Heart right ventricle (tissue), 16 donors: Measurements from ENCODE around the gene CACNA2D1. TPM values are rescaled to one million over a fixed set of nuclear protein-coding genes. Genes with fewer than 3 reads are reported as not detected.

ENCODE experiments used
- ATAC-seq, 8 donors: fragments of 200-7000 bp; cut with Tn5 transposase; one replicate each; pipeline ENCODE4 v1.9.1; 2020; ENCODE audit warnings: mild to moderate bottlenecking in 8 of 8, moderate library complexity in 8 of 8, moderate number of reproducible peaks in 1 of 8
- DNase-seq, 2 donors: peaks; one replicate each; pipeline ENCODE4 v3.0.0-alpha.2; 2020
- H3K27ac ChIP-seq, 10 donors: fragments of 200-600 bp; sonication (generic) in 2 of 10; one replicate each; pipeline versions ENCODE4 v1.5.0 to v1.8.0; 2020 to 2022; ENCODE audit warnings: mild to moderate bottlenecking in 3 of 10
- H3K27me3 ChIP-seq, 7 donors: fragments of 200-600 bp; one replicate each; pipeline ENCODE4 v1.8.0; 2021 to 2022; ENCODE audit warnings: mild to moderate bottlenecking in 2 of 7
- H3K36me3 ChIP-seq, 9 donors: fragments of 200-600 bp; sonication (generic) in 1 of 9; one replicate each; pipeline versions ENCODE4 v1.5.0 to v1.8.0; 2020 to 2022; ENCODE audit warnings: mild to moderate bottlenecking in 2 of 9
- H3K4me1 ChIP-seq, 9 donors: fragments of 200-600 bp; sonication (generic) in 1 of 9; one replicate each; pipeline versions ENCODE4 v1.5.0 to v1.8.0; 2020 to 2022; ENCODE audit warnings: mild to moderate bottlenecking in 4 of 9
- H3K4me3 ChIP-seq, 10 donors: fragments of 200-600 bp; sonication (generic) in 2 of 10; one replicate each; pipeline versions ENCODE4 v1.5.0 to v1.8.0; 2020 to 2022; ENCODE audit warnings: mild to moderate bottlenecking in 7 of 10, moderate library complexity in 2 of 10
- H3K9me3 ChIP-seq, 11 donors: fragments of 200-600 bp in 10 of 11; sonication (generic) in 2 of 11; one replicate each; pipeline versions ENCODE4 v1.5.0 to v1.8.0; 2013 to 2022; ENCODE audit warnings: mild to moderate bottlenecking in 2 of 11, control low read depth in 1 of 11, moderate library complexity in 1 of 11
- WGBS, 2 donors: extraction: QIAGEN DNeasy Blood & Tissue Kit; methylation state at CpG; one replicate each; pipeline ENCODE4 v1.1.7; 2013; ENCODE audit warnings: inconsistent platforms in 1 of 2; 5-methylcytosine and 5-hydroxymethylcytosine counted together
- intact Hi-C, 10 donors: fragments of 100-400 bp; cut with DNase I; formaldehyde crosslinking; loops; one replicate each; pipeline versions ENCODE4 v1.11.1 to v1.14.2; 2022
- polyA plus RNA-seq, 2 donors: library from polyadenylated mRNA; stranded (reverse); fragments of 200-250 nt; gene quantifications; one replicate each; pipeline ENCODE4 v1.2.3, GENCODE V29; 2013
- total RNA-seq, 10 donors: library from RNA; stranded (reverse); fragmentation: NEBNext Ultra II Directional in 3 of 10; extraction: Animal tissue kit (Norgen Biotek cat#: 25700) in 3 of 10; gene quantifications; one replicate each; pipeline versions ENCODE4 v1.2.1 to v1.2.4, GENCODE V29; 2021 to 2023
- TF ChIP-seq, protein P1 (sequence below), 9 donors: fragments of 200-600 bp; sonication (generic) in 2 of 9; IDR thresholded peaks; one replicate each; pipeline versions ENCODE4 v1.5.0 to v1.8.0; 2021 to 2022; ENCODE audit warnings: antibody characterized with exemption in 9 of 9, mild to moderate bottlenecking in 5 of 9, moderate library complexity in 1 of 9
- donor health status: Arrhythmogenic right ventricular cardiomyopathy.
- donor health status: ischemic (EF 13 %, LVEDD 7.1; RV severe dilation, severe dysfunction).
- donor health status: healthy with polysubstance abuse.
- donor health status: DM: no; HTN: yes; CAD: no.
- donor health status: DM: no; HTN: no; CAD: no.
- donor health status: ischemic (EF 25% LVEDD 6.9; RV normal size, moderate dysfunction).
- donor health status: ischemic (EF 25% LVEDD 5.7; RV mildly dilated, moderate dysfunction).
- donor health status: healthy.
- donor health status: DM: yes; HTN: yes; CAD: no.
- donor health status: Ischemic cardiomyopathy.
- donor health status: ischemic (EF 35%, LVEDD 5.7; RV mildly dilated, moderate dysfunction).
- donor health status: nonischemic (EF 11% LVEDD 7.7; RV severe dilation, severe dysfunction).
- donor health status: DM: yes; HTN: yes; CAD: no.
- donor health status: PGD.
- donor health status: ischemic (EF 29% LVEDD 5.4; RV normal size, mild dysfunction).
- donor health status: nonischemic (EF 23%, LVEDD 6.1; RV moderate dilation, normal function).

Gene CACNA2D1
- total and polyA plus RNA-seq, 12 donors, result 7.0 to 131 (median 69.3) TPM

DNA sequence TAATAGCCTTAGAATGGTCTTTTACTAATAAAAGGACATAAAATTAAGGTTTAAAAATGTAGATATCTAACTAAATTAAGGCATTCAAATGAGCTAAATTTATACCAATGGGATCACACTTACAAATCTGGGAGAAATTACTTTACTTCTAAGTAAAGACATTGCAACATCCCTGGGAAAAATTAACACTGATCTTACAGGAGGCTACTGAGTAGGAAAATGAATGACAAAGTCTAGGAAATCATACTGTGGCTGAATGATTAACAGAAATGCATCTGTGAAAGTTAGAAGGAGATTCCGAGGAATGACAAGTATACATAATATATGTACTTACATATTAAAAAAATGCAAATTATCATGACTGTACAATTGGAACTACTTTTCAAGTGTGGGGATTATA lies 38.3 kb downstream of the CACNA2D1 start:
- intact Hi-C loops, result no loop called here
- Histone ChIP-seq H3K27me3 (no peaks in the 10 kb centered on the region), H3K4me1 (peaks cover 0 to 10% (median 0%) of the 10 kb centered on the region in 9 donors), H3K4me3 (no peak overlapping the region), H3K9me3 (peaks cover 0 to 11% (median 0%) of the 10 kb centered on the region in 11 donors), H3K36me3 (peaks cover 0 to 3% (median 0%) of the 10 kb centered on the region in 9 donors), H3K27ac (no peak overlapping the region)
- ATAC-seq (no peak), DNase-seq (no peak)
- 100% methylated on average over 1 of the region's 1 CpG for WGBS, 2 donors
- TF ChIP-seq, protein P1, sequence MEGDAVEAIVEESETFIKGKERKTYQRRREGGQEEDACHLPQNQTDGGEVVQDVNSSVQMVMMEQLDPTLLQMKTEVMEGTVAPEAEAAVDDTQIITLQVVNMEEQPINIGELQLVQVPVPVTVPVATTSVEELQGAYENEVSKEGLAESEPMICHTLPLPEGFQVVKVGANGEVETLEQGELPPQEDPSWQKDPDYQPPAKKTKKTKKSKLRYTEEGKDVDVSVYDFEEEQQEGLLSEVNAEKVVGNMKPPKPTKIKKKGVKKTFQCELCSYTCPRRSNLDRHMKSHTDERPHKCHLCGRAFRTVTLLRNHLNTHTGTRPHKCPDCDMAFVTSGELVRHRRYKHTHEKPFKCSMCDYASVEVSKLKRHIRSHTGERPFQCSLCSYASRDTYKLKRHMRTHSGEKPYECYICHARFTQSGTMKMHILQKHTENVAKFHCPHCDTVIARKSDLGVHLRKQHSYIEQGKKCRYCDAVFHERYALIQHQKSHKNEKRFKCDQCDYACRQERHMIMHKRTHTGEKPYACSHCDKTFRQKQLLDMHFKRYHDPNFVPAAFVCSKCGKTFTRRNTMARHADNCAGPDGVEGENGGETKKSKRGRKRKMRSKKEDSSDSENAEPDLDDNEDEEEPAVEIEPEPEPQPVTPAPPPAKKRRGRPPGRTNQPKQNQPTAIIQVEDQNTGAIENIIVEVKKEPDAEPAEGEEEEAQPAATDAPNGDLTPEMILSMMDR (IDR thresholded peaks at IDR 0.05), result no peak

DNA sequence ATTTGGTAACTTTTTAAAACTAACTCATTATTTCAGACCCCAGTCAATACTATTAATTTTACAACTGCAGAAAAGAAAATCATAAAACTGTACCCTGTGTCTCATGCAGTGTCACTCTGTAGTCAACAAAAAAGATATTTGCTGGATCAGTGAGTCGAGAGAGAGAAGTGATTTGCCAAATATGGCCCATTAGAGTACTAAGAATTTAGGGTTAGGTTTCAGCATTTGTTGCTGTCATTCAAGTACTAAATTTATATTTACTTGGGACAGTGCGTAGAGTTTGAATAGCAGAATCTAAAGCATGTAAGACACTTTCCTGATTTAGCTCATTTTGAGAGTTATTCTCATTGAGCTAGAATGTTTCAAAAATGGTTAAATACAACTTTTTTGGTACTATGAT lies 38.9 kb downstream of the CACNA2D1 start:
- Histone ChIP-seq H3K36me3 (peaks cover 0 to 3% (median 0%) of the 10 kb centered on the region in 9 donors), H3K27ac (peak overlapping the region in 3 of 10 donors; percentile 7 to 39 (median 26)), H3K27me3 (no peaks in the 10 kb centered on the region), H3K9me3 (peaks cover 0 to 11% (median 0%) of the 10 kb centered on the region in 11 donors), H3K4me1 (peaks cover 0 to 10% (median 0%) of the 10 kb centered on the region in 9 donors), H3K4me3 (no peak overlapping the region)
- intact Hi-C loops, result no loop called here
- ATAC-seq, result no peak
- DNase-seq, result no peak
- TF ChIP-seq, protein P1 (IDR thresholded peaks at IDR 0.05), result no peak
- 60 to 69% methylated on average over 2 of the region's 2 CpGs for WGBS, 2 donors

DNA sequence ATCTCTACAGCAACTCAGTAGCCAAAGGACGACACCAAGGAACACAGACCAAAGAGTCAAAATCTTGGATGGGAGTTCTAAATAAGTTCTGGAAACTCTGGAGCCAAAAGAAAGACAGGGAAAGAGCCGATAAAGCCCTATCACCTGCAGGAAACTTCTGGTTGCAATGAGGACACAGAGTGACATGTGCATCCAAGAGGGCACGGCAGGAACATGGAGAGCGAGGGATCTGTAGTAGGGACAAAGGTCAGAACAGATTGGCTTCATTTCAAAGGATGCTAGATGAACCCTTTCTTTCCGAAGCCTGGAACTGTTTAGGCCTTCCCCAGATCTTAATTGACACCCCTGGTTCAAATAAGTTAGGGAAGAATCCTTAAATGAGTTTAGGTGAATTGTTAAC lies 39.5 kb downstream of the CACNA2D1 start:
- Histone ChIP-seq H3K27ac (peak overlapping the region in 3 of 10 donors; percentile 7 to 39 (median 26)), H3K4me3 (no peak overlapping the region), H3K4me1 (peaks cover 0 to 10% (median 0%) of the 10 kb centered on the region in 9 donors), H3K36me3 (peaks cover 0 to 3% (median 0%) of the 10 kb centered on the region in 9 donors), H3K9me3 (peaks cover 0 to 11% (median 0%) of the 10 kb centered on the region in 11 donors), H3K27me3 (no peaks in the 10 kb centered on the region)
- TF ChIP-seq, protein P1 (IDR thresholded peaks at IDR 0.05), result no peak
- intact Hi-C loops, result no loop called here
- WGBS, 2 donors, result 57 to 75% methylated on average over 5 of the region's 5 CpGs
- DNase-seq (no peak), ATAC-seq (peak in 3 of 8 donors; percentile 29 to 48 (median 42))

DNA sequence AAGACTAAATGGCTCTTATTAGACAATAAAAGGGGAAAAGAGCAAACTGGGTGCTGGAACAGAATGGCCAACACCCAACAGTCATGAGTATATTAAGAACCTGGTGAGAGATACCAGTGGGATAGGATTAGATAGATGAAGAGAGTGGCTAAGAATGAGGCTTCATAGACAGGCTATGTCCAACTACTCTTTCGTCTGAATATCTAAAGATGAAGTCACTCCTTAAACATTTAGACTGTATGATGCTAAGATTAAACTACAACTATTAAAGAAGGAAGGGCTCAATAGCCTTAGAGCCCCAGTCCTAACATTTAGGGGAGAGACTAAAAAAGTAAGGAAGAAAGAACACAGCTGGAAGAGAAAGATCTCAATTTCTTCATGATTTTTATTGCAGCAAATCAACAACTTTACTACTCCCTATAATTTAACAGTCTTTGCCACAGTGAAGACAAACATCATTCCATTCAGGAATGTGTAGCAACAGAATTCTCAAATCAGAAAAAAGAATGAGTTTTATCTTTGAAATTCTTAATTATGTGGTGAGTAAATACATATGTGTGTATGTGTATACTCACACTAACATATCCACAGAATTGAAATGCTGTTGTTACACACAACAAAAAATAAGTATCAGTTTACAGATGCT lies 45.6 kb downstream of the CACNA2D1 start:
- TF ChIP-seq, protein P1 (IDR thresholded peaks at IDR 0.05), result no peak
- DNase-seq (no peak), ATAC-seq (no peak)
- peaks cover 0 to 4% (median 0%) of the 10 kb centered on the region in 11 donors for H3K9me3 ChIP-seq
- H3K4me3 ChIP-seq, result no peak overlapping the region
- peak overlapping the region in 1 of 10 donors; percentile 3 for H3K27ac ChIP-seq
- no peaks in the 10 kb centered on the region for H3K36me3 ChIP-seq
- H3K4me1 ChIP-seq, result peaks cover 0 to 30% (median 10%) of the 10 kb centered on the region in 9 donors
- WGBS, 2 donors, result 28 to 34% methylated on average over 1 of the region's 1 CpG
- intact Hi-C loops, result no loop called here
- H3K27me3 ChIP-seq, result no peaks in the 10 kb centered on the region
